ENCODE data around the gene CRYBG1.
A peak's percentile ranks its signal among the peaks of the same experiment; 100 is the strongest.
"Not testable (repeated sequence)": the region's sequence is repeated elsewhere in the genome, so short reads cannot be mapped to it uniquely, and the experiment has no call there.

Gene CRYBG1

DNA sequence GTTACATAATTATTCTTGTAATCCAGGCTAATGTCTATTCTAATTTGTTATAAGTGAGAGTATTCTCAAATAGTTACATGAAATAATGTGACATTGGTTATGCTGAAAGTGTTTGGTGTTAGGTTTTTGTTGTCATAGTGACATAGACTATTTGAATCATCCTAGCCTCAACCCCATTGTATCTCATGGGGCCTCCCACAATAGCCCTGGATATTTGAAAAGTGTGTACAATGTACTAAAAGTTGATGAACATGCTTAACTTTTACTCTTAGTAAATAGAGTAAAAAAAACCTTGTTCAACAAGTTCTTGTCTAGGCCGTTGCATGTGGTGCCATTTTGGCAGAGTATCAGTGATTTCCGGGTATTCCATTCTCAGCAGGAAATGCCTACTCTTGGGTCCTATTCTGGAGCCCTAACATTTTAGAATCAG lies 185.8 kb downstream of the CRYBG1 start:
- no peaks in the 10 kb centered on the region for H3K27me3 Mint-ChIP-seq
- H3K9me3 Mint-ChIP-seq = no peaks in the 10 kb centered on the region
- peak overlapping the region; percentile 16 for H3K4me3 Mint-ChIP-seq
- H3K4me1 Mint-ChIP-seq = peaks cover 51% of the 10 kb centered on the region
- peak overlapping the region; percentile 89 for H3K27ac Mint-ChIP-seq
- H3K36me3 Mint-ChIP-seq = peaks cover 35% of the 10 kb centered on the region

DNA sequence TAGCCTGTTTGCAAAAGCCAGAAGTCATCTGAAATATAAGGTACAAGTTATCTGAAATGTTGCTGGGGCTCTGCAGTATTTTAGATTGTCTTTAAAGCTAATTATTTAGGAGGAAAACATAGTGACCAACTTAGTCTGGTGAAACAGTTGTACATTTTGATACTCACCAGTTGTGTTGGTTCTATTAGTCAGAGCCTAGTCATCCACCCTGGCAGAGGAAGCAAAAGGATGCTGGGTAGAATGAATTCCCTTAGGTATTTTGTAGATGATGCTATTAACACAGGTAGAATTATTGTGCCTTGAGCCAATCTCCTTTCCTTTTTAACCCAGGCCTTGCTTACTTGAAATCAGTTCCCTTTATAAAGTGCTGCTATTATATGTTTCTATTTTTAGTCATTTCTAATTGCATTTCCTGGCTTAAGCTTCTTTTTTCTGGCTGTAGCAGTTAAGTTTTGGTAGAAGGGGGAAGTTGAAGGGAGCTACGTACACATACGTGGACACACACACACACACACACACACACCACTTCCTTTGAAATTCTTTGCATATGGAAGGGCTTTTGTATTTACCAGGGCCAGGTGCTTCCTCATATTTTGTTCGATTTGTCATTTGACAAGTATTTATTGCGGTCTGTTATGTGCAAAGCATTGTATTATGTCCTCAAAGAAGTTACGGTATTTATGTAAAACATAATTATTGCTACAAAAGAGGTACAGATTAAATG lies 186.3 kb downstream of the CRYBG1 start:
- Mint-ChIP-seq H3K36me3 (peaks cover 40% of the 10 kb centered on the region), H3K4me3 (peak overlapping the region; percentile 16), H3K27ac (peak overlapping the region; percentile 89), H3K9me3 (no peaks in the 10 kb centered on the region), H3K4me1 (peaks cover 55% of the 10 kb centered on the region), H3K27me3 (no peaks in the 10 kb centered on the region)

DNA sequence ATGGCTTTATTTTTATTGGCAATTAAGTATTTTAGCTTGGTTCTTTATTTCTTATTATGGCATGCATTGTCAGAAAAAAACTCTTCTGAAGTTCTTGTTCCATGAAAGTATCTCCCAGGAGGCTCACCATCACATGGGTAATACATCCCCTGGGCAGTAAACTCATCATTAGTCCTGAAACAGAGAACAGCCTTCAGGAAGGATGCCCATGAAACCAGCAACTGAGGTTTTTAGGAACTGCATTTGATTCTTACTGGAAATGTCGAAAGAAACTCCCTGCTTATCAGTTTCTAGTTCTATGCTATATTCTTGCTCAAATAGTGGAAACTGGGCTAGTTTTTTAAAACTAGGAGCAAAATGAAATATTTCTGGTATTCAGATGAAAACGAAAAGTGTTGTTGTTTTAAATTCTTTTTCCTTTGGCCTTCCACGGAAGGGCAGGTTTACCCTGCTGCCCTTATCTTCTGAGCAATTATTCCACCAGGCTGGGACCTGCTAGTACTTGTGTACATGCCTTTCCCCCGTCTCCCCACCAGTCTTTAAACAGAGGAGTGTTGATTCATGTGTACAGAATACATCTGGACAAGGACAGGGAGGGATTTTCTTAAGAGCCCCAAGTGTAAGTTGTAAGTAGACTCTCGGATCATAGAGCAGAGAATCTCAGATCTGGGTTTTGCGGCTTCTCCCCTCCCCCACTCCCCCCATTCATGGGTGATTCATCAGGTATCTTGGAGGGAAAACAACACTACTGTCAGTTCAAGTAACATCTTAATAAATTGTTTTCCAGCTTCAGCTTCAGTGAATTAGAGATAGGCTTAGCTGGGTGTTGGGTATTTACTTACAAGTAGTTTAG lies 187.3 kb downstream of the CRYBG1 start:
- peaks cover 60% of the 10 kb centered on the region for H3K4me1 Mint-ChIP-seq
- no peaks in the 10 kb centered on the region for H3K27me3 Mint-ChIP-seq
- H3K36me3 Mint-ChIP-seq = peaks cover 42% of the 10 kb centered on the region
- peak overlapping the region; percentile 65 for H3K27ac Mint-ChIP-seq
- H3K9me3 Mint-ChIP-seq = no peaks in the 10 kb centered on the region
- no peak overlapping the region for H3K4me3 Mint-ChIP-seq

DNA sequence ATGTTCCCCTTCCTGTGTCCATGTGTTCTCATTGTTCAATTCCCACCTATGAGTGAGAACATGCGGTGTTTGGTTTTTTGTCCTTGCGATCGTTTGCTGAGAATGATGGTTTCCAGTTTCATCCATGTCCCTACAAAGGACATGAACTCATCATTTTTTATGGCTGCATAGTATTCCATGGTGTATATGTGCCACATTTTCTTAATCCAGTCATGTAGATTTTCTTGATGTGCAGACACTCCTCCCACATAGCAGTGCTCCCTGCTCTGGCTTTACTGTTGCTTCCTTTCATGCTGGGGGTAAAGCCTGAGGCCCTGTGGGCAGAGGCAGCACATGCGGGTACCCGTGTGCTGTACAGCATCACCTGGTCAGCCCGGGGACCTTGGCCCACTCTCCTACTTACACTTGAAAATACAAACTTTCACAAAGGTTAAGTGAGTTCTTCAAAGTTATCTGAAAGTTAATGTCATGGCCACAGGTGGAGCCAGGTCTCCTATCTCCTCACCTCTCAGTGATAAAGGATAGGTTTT lies 188.5 kb downstream of the CRYBG1 start:
- Mint-ChIP-seq H3K4me1 (peaks cover 68% of the 10 kb centered on the region), H3K27ac (peak overlapping the region; percentile 51), H3K36me3 (peaks cover 41% of the 10 kb centered on the region)
- H3K4me3 Mint-ChIP-seq, H3K27me3 Mint-ChIP-seq, H3K9me3 Mint-ChIP-seq: not testable (repeated sequence)

DNA sequence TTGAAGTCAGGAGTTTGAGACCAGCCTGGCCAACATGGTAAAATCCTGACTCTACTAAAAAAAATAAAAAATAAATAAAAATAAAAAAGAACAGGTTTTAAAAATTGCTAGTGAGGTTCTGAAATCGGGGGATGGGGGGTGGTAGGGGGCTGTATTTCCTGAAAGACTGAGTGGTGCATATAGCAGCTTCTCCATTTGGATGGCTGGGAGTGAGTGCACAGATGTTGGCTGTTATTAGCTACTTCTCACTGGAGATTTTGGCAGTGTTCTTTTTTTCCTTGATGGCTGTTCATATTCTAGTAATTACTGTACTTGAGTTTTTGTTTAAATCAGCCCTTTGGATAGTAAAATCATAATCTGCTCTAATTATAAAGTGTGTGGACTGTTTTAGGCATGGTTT lies 189.0 kb downstream of the CRYBG1 start:
- no peaks in the 10 kb centered on the region for H3K9me3 Mint-ChIP-seq
- no peaks in the 10 kb centered on the region for H3K27me3 Mint-ChIP-seq
- H3K27ac Mint-ChIP-seq = peak overlapping the region; percentile 26
- H3K4me3 Mint-ChIP-seq = no peak overlapping the region
- peaks cover 37% of the 10 kb centered on the region for H3K36me3 Mint-ChIP-seq
- H3K4me1 Mint-ChIP-seq = peaks cover 64% of the 10 kb centered on the region

DNA sequence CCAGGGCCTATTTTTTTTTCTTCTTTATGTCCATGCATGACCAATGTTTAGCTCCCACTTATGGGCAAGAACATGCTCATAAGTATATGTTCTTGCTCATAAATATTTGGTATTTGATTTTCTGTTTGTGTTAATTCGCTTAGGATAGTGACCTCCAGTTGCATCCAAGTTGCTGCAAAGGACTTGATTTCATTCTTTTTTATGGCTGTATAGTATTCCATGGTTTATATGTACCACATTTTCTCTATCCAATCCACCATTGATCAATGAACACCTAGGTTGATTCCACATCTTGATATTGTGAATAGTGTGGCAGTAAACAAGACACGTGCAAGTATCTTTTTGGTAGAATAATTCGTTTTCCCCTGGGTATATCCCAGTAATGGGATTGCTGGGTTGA lies 190.6 kb downstream of the CRYBG1 start:
- H3K36me3 Mint-ChIP-seq = peaks cover 33% of the 10 kb centered on the region
- no peak overlapping the region for H3K27ac Mint-ChIP-seq
- H3K9me3 Mint-ChIP-seq = no peaks in the 10 kb centered on the region
- no peak overlapping the region for H3K4me3 Mint-ChIP-seq
- no peaks in the 10 kb centered on the region for H3K27me3 Mint-ChIP-seq
- H3K4me1 Mint-ChIP-seq = peaks cover 52% of the 10 kb centered on the region

DNA sequence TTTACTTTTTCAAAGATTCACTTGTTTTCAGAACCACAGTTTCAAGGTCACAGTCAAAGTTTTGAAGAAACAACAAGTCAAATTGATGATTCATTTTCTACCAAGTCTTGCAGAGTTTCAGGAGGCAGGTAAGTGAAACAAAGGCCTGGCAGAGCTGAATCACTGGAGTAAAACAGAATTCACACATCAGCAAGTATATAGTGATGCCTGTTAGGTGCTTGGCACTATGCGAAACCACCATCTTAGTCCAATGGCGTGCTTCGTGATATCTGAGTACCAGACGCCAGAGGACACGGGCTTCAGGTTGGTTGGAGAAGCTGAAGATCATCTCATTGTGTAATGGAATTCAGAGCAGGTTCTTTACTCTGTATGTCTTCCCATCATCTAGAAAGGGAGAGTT lies 192.9 kb downstream of the CRYBG1 start:
- Mint-ChIP-seq H3K4me1 (peaks cover 36% of the 10 kb centered on the region), H3K27ac (peak overlapping the region; percentile 26), H3K27me3 (no peaks in the 10 kb centered on the region), H3K36me3 (peaks cover 27% of the 10 kb centered on the region), H3K4me3 (no peak overlapping the region), H3K9me3 (no peaks in the 10 kb centered on the region)

DNA sequence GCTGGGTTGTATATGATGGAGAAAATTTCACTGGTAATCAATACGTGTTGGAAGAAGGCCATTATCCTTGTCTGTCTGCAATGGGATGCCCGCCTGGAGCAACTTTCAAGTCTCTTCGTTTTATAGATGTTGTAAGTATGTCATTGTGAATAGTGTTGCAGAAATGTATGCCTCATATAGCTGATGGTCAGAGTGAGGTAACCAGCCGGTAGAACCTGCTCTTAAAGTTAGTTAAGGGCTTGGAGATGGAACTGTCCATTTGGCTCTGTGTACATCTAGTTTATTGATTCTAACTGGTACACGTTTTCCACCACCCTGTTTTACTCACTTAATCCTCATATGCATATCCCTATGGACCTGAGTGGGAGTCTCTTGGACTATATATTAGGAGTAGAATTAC lies 195.2 kb downstream of the CRYBG1 start:
- H3K36me3 Mint-ChIP-seq = peaks cover 24% of the 10 kb centered on the region
- no peak overlapping the region for H3K27ac Mint-ChIP-seq
- no peaks in the 10 kb centered on the region for H3K27me3 Mint-ChIP-seq
- H3K4me1 Mint-ChIP-seq = peaks cover 24% of the 10 kb centered on the region
- H3K9me3 Mint-ChIP-seq = no peaks in the 10 kb centered on the region
- H3K4me3 Mint-ChIP-seq = no peak overlapping the region

DNA sequence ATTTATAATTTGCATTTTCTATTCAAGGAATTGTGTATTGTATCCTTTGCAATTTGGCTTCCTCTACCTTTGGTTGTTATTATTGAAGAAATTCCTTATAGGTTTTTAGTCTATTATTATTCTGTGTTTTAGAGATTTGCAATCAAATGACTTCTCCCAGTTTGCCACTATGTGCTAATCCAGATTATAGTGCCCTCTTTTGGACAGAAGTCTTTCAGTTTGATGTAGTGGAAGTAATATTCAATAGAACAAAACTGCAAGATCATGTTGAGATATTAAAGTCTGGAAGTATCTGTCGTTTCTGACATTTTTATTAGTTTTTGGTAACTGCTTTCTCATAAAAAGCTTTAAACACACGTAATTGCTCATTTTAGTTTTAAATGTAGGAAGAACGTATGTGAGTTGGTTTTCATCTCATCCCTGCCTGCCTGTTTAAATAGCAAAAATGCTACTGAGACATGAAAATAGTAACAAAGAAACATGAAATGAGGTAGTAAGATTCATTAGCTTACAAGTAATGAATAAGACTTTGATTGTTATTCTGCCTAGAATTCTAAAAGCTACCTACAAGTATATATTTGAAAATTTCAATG lies 195.9 kb downstream of the CRYBG1 start:
- no peaks in the 10 kb centered on the region for H3K27me3 Mint-ChIP-seq
- no peaks in the 10 kb centered on the region for H3K9me3 Mint-ChIP-seq
- H3K4me3 Mint-ChIP-seq = no peak overlapping the region
- H3K27ac Mint-ChIP-seq = no peak overlapping the region
- peaks cover 17% of the 10 kb centered on the region for H3K36me3 Mint-ChIP-seq
- peaks cover 29% of the 10 kb centered on the region for H3K4me1 Mint-ChIP-seq

DNA sequence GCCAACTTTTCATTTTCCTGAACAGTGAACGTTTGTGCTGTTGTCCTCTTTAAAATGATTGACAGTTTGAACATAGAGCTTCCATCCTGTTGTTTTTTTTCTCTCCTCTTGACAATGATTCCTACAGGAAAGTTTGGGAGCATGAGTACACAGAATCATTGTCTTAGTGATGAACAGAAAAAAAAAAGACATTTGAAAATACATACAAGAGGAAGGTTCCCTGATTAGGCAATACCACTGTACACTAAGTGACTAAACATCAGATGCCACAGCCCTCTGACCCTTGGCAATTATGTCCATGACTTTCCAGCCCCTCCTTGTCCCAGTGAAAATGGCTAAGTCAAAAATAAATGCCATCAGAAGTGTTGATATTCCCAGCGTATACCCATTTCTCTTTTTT lies 197.3 kb downstream of the CRYBG1 start:
- Mint-ChIP-seq H3K4me3 (no peak overlapping the region), H3K4me1 (peaks cover 25% of the 10 kb centered on the region), H3K36me3 (peaks cover 12% of the 10 kb centered on the region), H3K27ac (peak overlapping the region; percentile 35), H3K27me3 (no peaks in the 10 kb centered on the region), H3K9me3 (no peaks in the 10 kb centered on the region)

DNA sequence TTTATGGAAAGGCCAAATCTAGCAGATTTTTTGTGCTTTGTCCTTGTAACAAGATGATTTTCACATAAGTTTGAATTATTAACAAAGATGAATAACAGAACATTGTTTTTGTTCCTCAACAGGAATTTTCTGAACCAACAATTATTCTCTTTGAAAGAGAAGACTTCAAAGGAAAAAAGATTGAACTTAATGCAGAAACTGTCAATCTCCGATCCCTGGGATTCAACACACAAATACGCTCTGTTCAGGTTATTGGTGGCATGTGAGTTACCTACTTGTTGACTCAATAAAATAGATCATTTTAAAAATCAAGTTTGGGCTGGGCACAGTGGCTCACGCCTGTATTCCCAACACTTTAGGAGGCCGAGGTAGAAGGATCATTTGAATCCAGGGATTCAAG lies 197.8 kb downstream of the CRYBG1 start:
- Mint-ChIP-seq H3K36me3 (peaks cover 11% of the 10 kb centered on the region), H3K4me1 (peaks cover 20% of the 10 kb centered on the region), H3K27ac (no peak overlapping the region), H3K9me3 (no peaks in the 10 kb centered on the region), H3K4me3 (no peak overlapping the region), H3K27me3 (no peaks in the 10 kb centered on the region)

DNA sequence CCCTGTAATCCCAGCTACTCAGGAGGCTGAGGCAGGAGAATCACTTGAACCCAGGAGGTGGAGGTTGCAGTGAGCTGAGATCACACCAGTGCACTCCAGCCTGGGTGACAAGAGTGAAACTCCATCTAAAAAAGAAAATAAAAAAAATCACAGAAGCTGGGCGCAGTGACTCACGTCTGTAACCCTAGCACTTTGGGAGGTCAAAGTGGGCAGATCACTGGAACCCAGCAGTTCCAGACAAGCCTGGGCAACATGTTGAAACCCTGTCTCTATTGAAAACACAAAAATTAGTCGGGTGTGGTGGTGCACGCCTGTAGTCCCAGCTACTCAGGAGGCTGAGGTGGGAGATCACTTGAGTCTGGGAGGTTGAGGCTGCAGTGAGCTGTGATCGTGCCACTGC lies 199.1 kb downstream of the CRYBG1 start:
- H3K4me3 Mint-ChIP-seq, H3K9me3 Mint-ChIP-seq, H3K27ac Mint-ChIP-seq, H3K27me3 Mint-ChIP-seq: not testable (repeated sequence)
- peaks cover 14% of the 10 kb centered on the region for H3K4me1 Mint-ChIP-seq
- H3K36me3 Mint-ChIP-seq = peaks cover 12% of the 10 kb centered on the region

DNA sequence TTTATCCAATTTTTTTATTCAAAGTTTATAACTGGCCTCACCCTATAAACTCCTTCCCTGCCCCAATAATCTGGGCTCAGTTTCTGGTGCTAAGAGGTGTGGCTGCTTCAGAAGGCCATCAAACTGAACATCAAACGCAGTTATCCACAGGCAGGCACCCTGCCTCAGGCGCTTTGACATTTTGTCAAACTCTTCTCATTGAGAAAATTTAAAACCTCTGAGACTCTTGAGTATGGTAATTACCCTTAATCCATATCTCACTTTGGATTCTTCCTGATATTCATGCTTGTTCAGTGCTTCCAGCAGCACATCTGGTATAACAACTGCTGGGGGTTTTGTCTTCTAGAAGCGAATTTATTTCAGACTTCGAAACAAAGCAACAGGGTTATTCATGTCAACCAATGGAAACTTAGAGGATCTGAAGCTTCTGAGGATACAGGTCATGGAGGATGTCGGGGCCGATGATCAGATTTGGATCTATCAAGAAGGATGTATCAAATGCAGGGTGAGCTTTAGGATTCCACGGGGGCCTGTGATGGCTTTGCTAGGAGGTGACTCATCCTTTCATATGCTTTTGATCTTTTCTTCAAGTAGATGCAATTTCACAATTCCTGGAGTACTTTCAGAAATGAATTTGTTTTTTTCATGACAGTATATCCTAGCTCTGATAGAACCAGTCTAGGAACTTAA lies 200.6 kb downstream of the CRYBG1 start:
- Mint-ChIP-seq H3K9me3 (no peaks in the 10 kb centered on the region), H3K4me3 (no peak overlapping the region), H3K27ac (no peak overlapping the region), H3K27me3 (no peaks in the 10 kb centered on the region), H3K36me3 (peaks cover 10% of the 10 kb centered on the region), H3K4me1 (peaks cover 13% of the 10 kb centered on the region)

DNA sequence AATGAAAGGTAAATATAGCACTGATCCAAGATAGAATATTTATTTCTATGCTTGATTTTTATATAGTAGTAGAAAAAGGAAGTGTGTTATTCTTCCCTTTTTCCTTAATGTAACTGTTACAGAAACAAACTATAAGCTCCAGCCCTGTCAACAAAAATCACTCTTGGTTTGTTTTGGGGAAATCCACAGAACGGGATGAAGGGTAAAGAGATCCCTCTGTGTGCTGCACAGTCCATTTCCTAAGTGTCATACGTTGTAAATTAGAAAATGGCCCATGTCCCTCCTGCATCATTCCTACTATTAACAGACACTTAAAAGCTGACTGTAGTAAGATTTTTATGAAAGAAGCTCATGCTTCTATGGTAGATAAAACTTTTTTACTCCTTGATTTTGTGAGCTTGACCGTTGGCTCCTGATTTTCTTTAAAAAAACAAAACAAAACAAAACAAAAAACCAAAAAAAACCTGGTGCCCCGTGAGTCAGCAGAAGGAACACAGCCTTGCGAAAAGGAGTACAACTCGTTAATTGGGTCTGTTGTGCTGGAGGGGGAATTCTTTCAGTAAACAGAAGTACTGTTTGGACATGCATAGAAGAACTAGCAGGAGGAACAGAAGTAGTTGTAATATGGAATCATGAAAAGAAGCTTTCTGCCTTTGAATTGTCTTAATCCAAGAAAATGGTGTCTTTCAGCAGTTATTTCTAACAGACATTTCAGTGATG lies 201.3 kb downstream of the CRYBG1 start:
- H3K36me3 Mint-ChIP-seq = peaks cover 10% of the 10 kb centered on the region
- H3K27me3 Mint-ChIP-seq = no peaks in the 10 kb centered on the region
- H3K4me3 Mint-ChIP-seq = no peak overlapping the region
- no peaks in the 10 kb centered on the region for H3K9me3 Mint-ChIP-seq
- H3K4me1 Mint-ChIP-seq = peaks cover 9% of the 10 kb centered on the region
- H3K27ac Mint-ChIP-seq = no peak overlapping the region

DNA sequence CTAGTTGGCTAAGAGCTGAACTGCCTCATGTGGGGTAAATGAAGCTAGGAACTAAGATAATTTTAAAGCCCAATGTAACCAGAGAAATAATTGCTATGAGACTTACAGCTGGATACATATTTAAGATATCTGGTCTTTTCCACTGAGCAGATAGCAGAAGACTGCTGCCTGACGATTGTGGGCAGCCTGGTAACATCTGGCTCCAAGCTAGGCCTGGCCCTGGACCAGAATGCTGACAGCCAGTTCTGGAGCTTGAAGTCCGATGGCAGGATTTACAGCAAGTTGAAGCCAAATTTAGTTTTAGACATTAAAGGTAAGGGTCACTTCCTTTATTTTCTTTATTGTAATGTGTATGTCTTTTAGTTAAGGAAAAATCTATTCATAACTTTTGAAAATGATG lies 203.1 kb downstream of the CRYBG1 start:
- no peak overlapping the region for H3K4me3 Mint-ChIP-seq
- H3K4me1 Mint-ChIP-seq = peaks cover 13% of the 10 kb centered on the region
- no peaks in the 10 kb centered on the region for H3K9me3 Mint-ChIP-seq
- H3K27ac Mint-ChIP-seq = no peak overlapping the region
- H3K36me3 Mint-ChIP-seq = peaks cover 11% of the 10 kb centered on the region
- H3K27me3 Mint-ChIP-seq = no peaks in the 10 kb centered on the region

Data from activated naive CD4-positive, alpha-beta T cell treated with anti-CD3 and anti-CD28 coated beads, Interleukin-2, amount 50 U/mL, for 24 hours (primary cell).